ENCODE data around the gene SPATC1L. TPM values are rescaled to one million over a fixed set of nuclear protein-coding genes. Genes with fewer than 3 reads are reported as not detected.

SPATC1L gene
- total RNA-seq, 1 donor from 2014 or later, result 58.7 TPM

GRCh38 chr21:46127239-46128105, 56.8 kb downstream of the SPATC1L start:
- Mint-ChIP-seq H3K4me3 (ENCODE audit: unreplicated experiment) (no peak overlapping the region), H3K27me3 (ENCODE audit: unreplicated experiment) (peaks cover 3% of the 10 kb centered on the region)
- no peak for TF ChIP-seq CTCF (IDR thresholded peaks at IDR 0.05; ENCODE audit: partially characterized antibody, unreplicated experiment)

GRCh38 chr21:46126309-46127238, 57.7 kb downstream of the SPATC1L start:
- no peak for TF ChIP-seq CTCF (IDR thresholded peaks at IDR 0.05; ENCODE audit: partially characterized antibody, unreplicated experiment)
- peaks cover 3% of the 10 kb centered on the region for H3K27me3 Mint-ChIP-seq (ENCODE audit: unreplicated experiment)
- peak; percentile 16 for DNase-seq
- no peak overlapping the region for H3K4me3 Mint-ChIP-seq (ENCODE audit: unreplicated experiment)
- H3K36me3 Mint-ChIP-seq (ENCODE audit: unreplicated experiment), result no peaks in the 10 kb centered on the region
- no peaks in the 10 kb centered on the region for H3K4me1 Mint-ChIP-seq (ENCODE audit: low read depth, unreplicated experiment)
- no peak overlapping the region for H3K27ac Mint-ChIP-seq (ENCODE audit: unreplicated experiment)
- H3K9me3 Mint-ChIP-seq (ENCODE audit: unreplicated experiment), result no peaks in the 10 kb centered on the region

More at GRCh38 chr21:46127239-46128105, 56.8 kb downstream of the SPATC1L start:
- no peaks in the 10 kb centered on the region for H3K36me3 Mint-ChIP-seq (ENCODE audit: unreplicated experiment)
- H3K27ac Mint-ChIP-seq (ENCODE audit: unreplicated experiment), result no peak overlapping the region
- H3K4me1 Mint-ChIP-seq (ENCODE audit: low read depth, unreplicated experiment), result no peaks in the 10 kb centered on the region
- H3K9me3 Mint-ChIP-seq (ENCODE audit: unreplicated experiment), result no peaks in the 10 kb centered on the region
- DNase-seq, result peak; percentile 10

- Mint-ChIP-seq H3K36me3 (ENCODE audit: unreplicated experiment) (no peaks in the 10 kb centered on the region), H3K4me1 (ENCODE audit: low read depth, unreplicated experiment) (no peaks in the 10 kb centered on the region), H3K27me3 (ENCODE audit: unreplicated experiment) (peaks cover 3% of the 10 kb centered on the region), H3K9me3 (ENCODE audit: unreplicated experiment) (no peaks in the 10 kb centered on the region), H3K27ac (ENCODE audit: unreplicated experiment) (no peak overlapping the region), H3K4me3 (ENCODE audit: unreplicated experiment) (no peak overlapping the region)
- no peak for TF ChIP-seq CTCF (IDR thresholded peaks at IDR 0.05; ENCODE audit: partially characterized antibody, unreplicated experiment)
- peak; percentile 14 for DNase-seq
Measured at GRCh38 chr21:46125846-46126301, 58.4 kb downstream of the SPATC1L start.

GRCh38 chr21:46124926-46125845, 59.1 kb downstream of the SPATC1L start:
- Mint-ChIP-seq H3K4me3 (ENCODE audit: unreplicated experiment) (no peak overlapping the region), H3K27me3 (ENCODE audit: unreplicated experiment) (peaks cover 3% of the 10 kb centered on the region), H3K9me3 (ENCODE audit: unreplicated experiment) (no peaks in the 10 kb centered on the region), H3K27ac (ENCODE audit: unreplicated experiment) (no peak overlapping the region), H3K36me3 (ENCODE audit: unreplicated experiment) (no peaks in the 10 kb centered on the region), H3K4me1 (ENCODE audit: low read depth, unreplicated experiment) (no peaks in the 10 kb centered on the region)
- DNase-seq, result peak; percentile 26
- no peak for TF ChIP-seq CTCF (IDR thresholded peaks at IDR 0.05; ENCODE audit: partially characterized antibody, unreplicated experiment)

All from glutamatergic neuron (in vitro differentiated cells).